Thyroid gland (tissue), 4 donors: ENCODE measurements around the gene CDR2L.

Experiments
- CTCF ChIP-seq, 6 experiments: fragments of 200-600 bp in 3 of 6; fragments of 450-650 bp in 3 of 6; sonication (generic) in 3 of 6; IDR thresholded peaks; one replicate each; pipeline ENCODE4 v1.5.1; 2016 to 2019; ENCODE audit warnings: antibody characterized with exemption in 6 of 6, mild to moderate bottlenecking in 2 of 6, inconsistent platforms in 1 of 6, moderate library complexity in 1 of 6
- POLR2A ChIP-seq, 2 donors: fragments of 450-650 bp; IDR thresholded peaks; one replicate each; pipeline ENCODE4 v1.6.1; 2017; ENCODE audit warnings: antibody characterized with exemption in 2 of 2, mild to moderate bottlenecking in 2 of 2, moderate library complexity in 1 of 2

GRCh38 chr17:74949455-74950115 lies 37.8 kb upstream of the CDR2L start:
- TF ChIP-seq CTCF (IDR thresholded peaks at IDR 0.05) (no peak), POLR2A (IDR thresholded peaks at IDR 0.05) (no peak)
